Measurements from ENCODE around the gene FZD10.

DNA sequence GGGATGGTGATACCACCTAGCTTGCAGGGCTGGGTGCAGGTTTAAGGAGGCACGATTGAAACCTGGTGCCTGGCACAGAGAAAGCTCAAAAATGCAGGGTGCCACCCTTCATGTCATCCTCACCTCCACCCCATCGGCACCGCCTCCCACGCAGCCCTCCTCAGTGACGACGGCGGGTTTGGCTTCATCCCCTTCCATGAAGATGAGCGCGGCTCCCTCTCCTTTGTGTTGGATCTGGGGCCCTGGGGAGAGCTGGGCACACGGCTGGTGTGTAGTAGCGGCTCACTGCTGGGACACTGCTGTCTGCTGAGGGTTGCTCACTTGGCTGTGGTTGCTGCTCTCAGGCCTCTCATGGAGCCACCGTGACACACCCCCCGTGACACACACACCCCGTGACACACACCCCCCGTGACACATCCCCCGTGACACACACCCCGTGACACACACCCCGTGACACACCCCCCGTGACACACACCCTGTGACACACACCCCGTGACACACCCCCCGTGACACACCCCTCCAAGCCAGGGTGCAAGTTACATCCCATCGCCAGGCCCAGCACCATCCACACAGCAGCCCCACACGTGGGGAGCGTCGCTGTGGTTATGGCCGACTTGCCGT lies 42.9 kb upstream of the FZD10 start:
- TF ChIP-seq, protein P1, sequence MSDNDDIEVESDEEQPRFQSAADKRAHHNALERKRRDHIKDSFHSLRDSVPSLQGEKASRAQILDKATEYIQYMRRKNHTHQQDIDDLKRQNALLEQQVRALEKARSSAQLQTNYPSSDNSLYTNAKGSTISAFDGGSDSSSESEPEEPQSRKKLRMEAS (IDR thresholded peaks at IDR 0.05): no peak
- TF ChIP-seq NFIC (IDR thresholded peaks at IDR 0.05) (no peak), RAD21 (IDR thresholded peaks at IDR 0.05; ENCODE audit: low read depth) (no peak), EP300 (IDR thresholded peaks at IDR 0.05; ENCODE audit: borderline replicate concordance) (no peak), YY1 (IDR thresholded peaks at IDR 0.05; ENCODE audit: low read depth) (no peak), USF1 (IDR thresholded peaks at IDR 0.05) (no peak), TAF1 (IDR thresholded peaks at IDR 0.05; ENCODE audit: low read depth) (no peak), FOXM1 (IDR thresholded peaks at IDR 0.05; ENCODE audit: borderline replicate concordance, low read depth) (no peak)
- TF ChIP-seq, protein P2, sequence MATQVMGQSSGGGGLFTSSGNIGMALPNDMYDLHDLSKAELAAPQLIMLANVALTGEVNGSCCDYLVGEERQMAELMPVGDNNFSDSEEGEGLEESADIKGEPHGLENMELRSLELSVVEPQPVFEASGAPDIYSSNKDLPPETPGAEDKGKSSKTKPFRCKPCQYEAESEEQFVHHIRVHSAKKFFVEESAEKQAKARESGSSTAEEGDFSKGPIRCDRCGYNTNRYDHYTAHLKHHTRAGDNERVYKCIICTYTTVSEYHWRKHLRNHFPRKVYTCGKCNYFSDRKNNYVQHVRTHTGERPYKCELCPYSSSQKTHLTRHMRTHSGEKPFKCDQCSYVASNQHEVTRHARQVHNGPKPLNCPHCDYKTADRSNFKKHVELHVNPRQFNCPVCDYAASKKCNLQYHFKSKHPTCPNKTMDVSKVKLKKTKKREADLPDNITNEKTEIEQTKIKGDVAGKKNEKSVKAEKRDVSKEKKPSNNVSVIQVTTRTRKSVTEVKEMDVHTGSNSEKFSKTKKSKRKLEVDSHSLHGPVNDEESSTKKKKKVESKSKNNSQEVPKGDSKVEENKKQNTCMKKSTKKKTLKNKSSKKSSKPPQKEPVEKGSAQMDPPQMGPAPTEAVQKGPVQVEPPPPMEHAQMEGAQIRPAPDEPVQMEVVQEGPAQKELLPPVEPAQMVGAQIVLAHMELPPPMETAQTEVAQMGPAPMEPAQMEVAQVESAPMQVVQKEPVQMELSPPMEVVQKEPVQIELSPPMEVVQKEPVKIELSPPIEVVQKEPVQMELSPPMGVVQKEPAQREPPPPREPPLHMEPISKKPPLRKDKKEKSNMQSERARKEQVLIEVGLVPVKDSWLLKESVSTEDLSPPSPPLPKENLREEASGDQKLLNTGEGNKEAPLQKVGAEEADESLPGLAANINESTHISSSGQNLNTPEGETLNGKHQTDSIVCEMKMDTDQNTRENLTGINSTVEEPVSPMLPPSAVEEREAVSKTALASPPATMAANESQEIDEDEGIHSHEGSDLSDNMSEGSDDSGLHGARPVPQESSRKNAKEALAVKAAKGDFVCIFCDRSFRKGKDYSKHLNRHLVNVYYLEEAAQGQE (IDR thresholded peaks at IDR 0.05; ENCODE audit: low read depth): no peak
